Left ventricle myocardium inferior (tissue), 1 donor: ENCODE results near the gene SPIB. TPM values are rescaled to one million over a fixed set of nuclear protein-coding genes. Genes with fewer than 3 reads are reported as not detected.
A peak's percentile ranks its signal among the peaks of the same experiment; 100 is the strongest.

Source experiments
- DNase-seq: peaks from one replicate; pipeline ENCODE4 v3.0.0-alpha.2; 2020
- H3K27ac ChIP-seq: fragments of 200-600 bp; replicated peaks from 2 replicates; pipeline ENCODE4 v1.8.0; 2021
- H3K27me3 ChIP-seq: fragments of 200-600 bp; 2 replicates; pipeline ENCODE4 v1.8.0; 2021; ENCODE audit warnings: low read depth
- H3K36me3 ChIP-seq: fragments of 200-600 bp; 2 replicates; pipeline ENCODE4 v1.8.0; 2021
- H3K4me1 ChIP-seq: fragments of 200-600 bp; 2 replicates; pipeline ENCODE4 v1.8.0; 2021
- H3K4me3 ChIP-seq: fragments of 200-600 bp; 2 replicates; pipeline ENCODE4 v1.8.0; 2021; ENCODE audit warnings: mild to moderate bottlenecking, moderate library complexity
- H3K9me3 ChIP-seq: fragments of 200-600 bp; replicated peaks from 2 replicates; pipeline ENCODE4 v1.8.0; 2021
- intact Hi-C: fragments of 100-400 bp; cut with micrococcal nuclease; formaldehyde crosslinking; loops from one replicate; pipeline ENCODE4 v1.11.0; 2022
- total RNA-seq: library from RNA; stranded (reverse); fragmentation: NEBNext Ultra II Directional; extraction: Animal tissue kit (Norgen Biotek cat#: 25700); gene quantifications from one replicate; pipeline ENCODE4 v1.2.1, GENCODE V29; 2021
- TF ChIP-seq, protein P1 (sequence below): fragments of 200-600 bp; IDR thresholded peaks from 2 replicates; pipeline ENCODE4 v1.8.0; 2021; ENCODE audit warnings: antibody characterized with exemption, mild to moderate bottlenecking, borderline replicate concordance
- donor health status: DM: no; HTN: yes; CAD: no; lungs with severe emphysema.

SPIB gene
- total RNA-seq, 1 donor from 2014 or later: not detected

GRCh38 chr19:50381881-50382729 lies 36.6 kb upstream of the SPIB start:
- TF ChIP-seq, protein P1, sequence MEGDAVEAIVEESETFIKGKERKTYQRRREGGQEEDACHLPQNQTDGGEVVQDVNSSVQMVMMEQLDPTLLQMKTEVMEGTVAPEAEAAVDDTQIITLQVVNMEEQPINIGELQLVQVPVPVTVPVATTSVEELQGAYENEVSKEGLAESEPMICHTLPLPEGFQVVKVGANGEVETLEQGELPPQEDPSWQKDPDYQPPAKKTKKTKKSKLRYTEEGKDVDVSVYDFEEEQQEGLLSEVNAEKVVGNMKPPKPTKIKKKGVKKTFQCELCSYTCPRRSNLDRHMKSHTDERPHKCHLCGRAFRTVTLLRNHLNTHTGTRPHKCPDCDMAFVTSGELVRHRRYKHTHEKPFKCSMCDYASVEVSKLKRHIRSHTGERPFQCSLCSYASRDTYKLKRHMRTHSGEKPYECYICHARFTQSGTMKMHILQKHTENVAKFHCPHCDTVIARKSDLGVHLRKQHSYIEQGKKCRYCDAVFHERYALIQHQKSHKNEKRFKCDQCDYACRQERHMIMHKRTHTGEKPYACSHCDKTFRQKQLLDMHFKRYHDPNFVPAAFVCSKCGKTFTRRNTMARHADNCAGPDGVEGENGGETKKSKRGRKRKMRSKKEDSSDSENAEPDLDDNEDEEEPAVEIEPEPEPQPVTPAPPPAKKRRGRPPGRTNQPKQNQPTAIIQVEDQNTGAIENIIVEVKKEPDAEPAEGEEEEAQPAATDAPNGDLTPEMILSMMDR: no peak
- no peak for DNase-seq
- H3K27ac ChIP-seq: no peak overlapping the region
- no peaks in the 10 kb centered on the region for H3K9me3 ChIP-seq
- H3K36me3 ChIP-seq: peaks cover 55% of the 10 kb centered on the region
- H3K4me1 ChIP-seq: peaks cover 56% of the 10 kb centered on the region
- no peaks in the 10 kb centered on the region for H3K27me3 ChIP-seq
- intact Hi-C loops: no loop called here
- no peak overlapping the region for H3K4me3 ChIP-seq

- peak overlapping the region; percentile 87 for H3K27ac ChIP-seq
- peaks cover 47% of the 10 kb centered on the region for H3K36me3 ChIP-seq
- intact Hi-C loops: no loop called here
- H3K4me1 ChIP-seq: peaks cover 51% of the 10 kb centered on the region
- peak overlapping the region; percentile 79 for H3K4me3 ChIP-seq
- TF ChIP-seq, protein P1: no peak
- no peaks in the 10 kb centered on the region for H3K27me3 ChIP-seq
- no peak for DNase-seq
- no peaks in the 10 kb centered on the region for H3K9me3 ChIP-seq
Observed at GRCh38 chr19:50383001-50383851, 35.5 kb upstream of the SPIB start.

DNA sequence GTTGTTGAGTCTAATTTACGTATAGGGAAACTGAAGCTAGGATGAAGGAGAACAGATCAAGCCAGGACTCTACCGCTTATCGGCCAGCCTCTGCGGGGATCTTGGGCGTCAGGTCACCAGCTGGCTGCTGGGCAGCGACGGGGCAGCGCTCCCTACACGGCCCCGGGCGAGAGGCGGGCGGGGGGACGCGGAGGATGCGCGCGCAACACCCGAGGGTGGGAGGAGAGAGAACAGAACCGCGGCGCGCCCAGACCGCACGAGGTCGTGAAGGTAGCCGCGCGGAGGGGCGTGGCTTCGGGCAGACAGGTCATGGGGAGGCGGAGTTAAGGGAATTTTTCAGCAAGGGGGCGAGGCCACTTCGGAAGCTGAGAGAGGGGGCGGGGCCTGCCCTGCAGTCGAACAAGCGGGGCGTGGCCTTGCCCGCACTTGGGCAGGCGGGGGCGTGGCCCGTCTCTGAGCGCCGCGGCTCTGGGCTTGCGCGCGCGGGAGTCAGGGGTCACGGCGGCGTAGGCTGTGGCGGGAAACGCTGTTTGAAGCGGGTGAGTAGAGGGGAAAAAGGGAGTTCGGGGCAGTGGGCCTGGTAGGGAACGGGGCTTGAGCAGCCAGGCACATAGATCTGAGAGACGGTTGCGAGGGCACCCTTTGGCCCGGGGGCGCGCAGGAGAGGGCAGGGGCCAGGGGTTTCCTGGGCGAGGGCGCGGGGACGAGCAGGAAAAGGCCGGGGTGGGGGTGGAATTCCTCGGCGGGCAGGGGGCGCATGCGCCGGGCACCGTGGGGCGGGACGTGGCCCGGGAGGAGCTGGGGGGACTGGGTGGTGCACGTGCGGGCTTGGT lies 34.7 kb upstream of the SPIB start, which contains the start of gene POLD1:
Gene POLD1, plus strand, starts transcription at position 496 of the 833 bp plus-strand sequence. CDS start 14,505 bp downstream, outside the sequence.
- Histone ChIP-seq H3K4me3 (peak within 1 kb of the TSS; percentile 79), H3K9me3 (no peaks in the 10 kb centered on the region), H3K27me3 (no peaks in the 10 kb centered on the region), H3K36me3 (peaks cover 39% of the 10 kb centered on the region), H3K4me1 (peaks cover 42% of the 10 kb centered on the region), H3K27ac (peak within 1 kb of the TSS; percentile 87)
- intact Hi-C loops: no loop called here
- TF ChIP-seq, protein P1: no peak
- DNase-seq: peak; percentile 98

GRCh38 chr19:50384685-50385535 lies 33.8 kb upstream of the SPIB start:
- TF ChIP-seq, protein P1: no peak
- Histone ChIP-seq H3K9me3 (no peaks in the 10 kb centered on the region), H3K4me1 (peaks cover 34% of the 10 kb centered on the region), H3K27ac (peak overlapping the region; percentile 87), H3K27me3 (no peaks in the 10 kb centered on the region), H3K4me3 (peak overlapping the region; percentile 79), H3K36me3 (peaks cover 31% of the 10 kb centered on the region)
- DNase-seq: no peak
- intact Hi-C loops: no loop called here
